ENCODE data around the gene TLX2. TPM values are rescaled to one million over a fixed set of nuclear protein-coding genes. Genes with fewer than 3 reads are reported as not detected.

The TLX2 gene
- total and polyA plus RNA-seq, 2 of the 13 experiments (the other 11 are each of a cell fraction or from before 2014, with no cell fraction given), result 0.05 to 0.20 TPM

DNA sequence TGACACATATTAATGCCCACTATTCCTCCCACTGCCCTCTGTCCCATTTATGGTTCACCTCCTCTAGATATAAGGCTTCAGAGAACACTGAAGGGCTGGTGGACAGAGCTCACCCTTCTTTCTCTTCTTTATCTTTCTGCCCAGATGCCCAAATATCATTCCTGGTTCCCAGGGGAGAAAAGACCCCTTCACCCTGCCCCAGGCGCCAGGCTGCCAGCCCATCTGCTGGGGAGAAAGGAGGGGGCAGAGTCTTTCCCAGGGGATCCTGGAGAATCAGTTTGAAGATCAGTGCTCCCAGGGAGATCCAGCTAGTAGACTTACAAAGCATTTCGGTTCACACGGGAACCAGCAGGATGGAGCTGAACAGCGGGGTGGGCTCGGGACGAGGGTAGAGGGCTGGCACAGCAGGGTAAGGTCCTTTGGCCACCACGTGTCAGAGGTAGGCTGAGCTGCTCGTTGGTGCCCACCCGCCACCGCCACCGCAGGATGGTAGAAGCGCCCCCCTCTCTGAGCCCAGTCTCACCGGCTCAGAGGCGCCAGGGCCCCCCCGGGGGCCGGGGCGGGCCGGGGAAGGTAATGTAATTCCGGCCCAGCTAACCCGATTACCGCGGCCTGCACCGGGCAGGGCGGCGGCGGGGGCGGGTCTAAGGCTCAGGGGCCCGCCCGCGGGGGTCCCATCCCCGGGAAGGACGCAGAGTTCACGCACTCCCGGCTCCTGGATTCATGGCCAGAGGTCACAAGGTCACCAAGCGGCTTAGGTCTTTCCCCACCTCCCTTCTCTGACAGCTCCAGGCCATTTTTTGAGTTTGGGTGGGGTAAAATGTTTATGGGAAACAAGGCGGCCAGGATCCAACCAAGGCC, 1.3 kb upstream of the TLX2 start (continued):
- TF ChIP-seq, protein P1, sequence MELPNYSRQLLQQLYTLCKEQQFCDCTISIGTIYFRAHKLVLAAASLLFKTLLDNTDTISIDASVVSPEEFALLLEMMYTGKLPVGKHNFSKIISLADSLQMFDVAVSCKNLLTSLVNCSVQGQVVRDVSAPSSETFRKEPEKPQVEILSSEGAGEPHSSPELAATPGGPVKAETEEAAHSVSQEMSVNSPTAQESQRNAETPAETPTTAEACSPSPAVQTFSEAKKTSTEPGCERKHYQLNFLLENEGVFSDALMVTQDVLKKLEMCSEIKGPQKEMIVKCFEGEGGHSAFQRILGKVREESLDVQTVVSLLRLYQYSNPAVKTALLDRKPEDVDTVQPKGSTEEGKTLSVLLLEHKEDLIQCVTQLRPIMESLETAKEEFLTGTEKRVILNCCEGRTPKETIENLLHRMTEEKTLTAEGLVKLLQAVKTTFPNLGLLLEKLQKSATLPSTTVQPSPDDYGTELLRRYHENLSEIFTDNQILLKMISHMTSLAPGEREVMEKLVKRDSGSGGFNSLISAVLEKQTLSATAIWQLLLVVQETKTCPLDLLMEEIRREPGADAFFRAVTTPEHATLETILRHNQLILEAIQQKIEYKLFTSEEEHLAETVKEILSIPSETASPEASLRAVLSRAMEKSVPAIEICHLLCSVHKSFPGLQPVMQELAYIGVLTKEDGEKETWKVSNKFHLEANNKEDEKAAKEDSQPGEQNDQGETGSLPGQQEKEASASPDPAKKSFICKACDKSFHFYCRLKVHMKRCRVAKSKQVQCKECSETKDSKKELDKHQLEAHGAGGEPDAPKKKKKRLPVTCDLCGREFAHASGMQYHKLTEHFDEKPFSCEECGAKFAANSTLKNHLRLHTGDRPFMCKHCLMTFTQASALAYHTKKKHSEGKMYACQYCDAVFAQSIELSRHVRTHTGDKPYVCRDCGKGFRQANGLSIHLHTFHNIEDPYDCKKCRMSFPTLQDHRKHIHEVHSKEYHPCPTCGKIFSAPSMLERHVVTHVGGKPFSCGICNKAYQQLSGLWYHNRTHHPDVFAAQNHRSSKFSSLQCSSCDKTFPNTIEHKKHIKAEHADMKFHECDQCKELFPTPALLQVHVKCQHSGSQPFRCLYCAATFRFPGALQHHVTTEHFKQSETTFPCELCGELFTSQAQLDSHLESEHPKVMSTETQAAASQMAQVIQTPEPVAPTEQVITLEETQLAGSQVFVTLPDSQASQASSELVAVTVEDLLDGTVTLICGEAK (IDR thresholded peaks at IDR 0.05), result no peak
- TF ChIP-seq, protein P1 (CRISPR knock-in tag; IDR thresholded peaks at IDR 0.05), result 0 out of 2 replicates have a peak, but pooled peaks have one; percentile 52
- no peak for TF ChIP-seq ZNF672 (CRISPR knock-in tag; IDR thresholded peaks at IDR 0.05)
- no peak for TF ChIP-seq SCMH1 (CRISPR knock-in tag; IDR thresholded peaks at IDR 0.05; ENCODE audit: borderline replicate concordance)
- no peak for TF ChIP-seq ZNF713 (CRISPR knock-in tag; IDR thresholded peaks at IDR 0.05)
- TF ChIP-seq, protein P2, sequence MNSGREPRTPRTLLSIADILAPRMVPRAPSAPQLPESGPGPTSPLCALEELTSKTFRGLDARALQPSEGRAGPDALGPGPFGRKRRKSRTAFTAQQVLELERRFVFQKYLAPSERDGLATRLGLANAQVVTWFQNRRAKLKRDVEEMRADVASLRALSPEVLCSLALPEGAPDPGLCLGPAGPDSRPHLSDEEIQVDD (CRISPR knock-in tag; IDR thresholded peaks at IDR 0.05; ENCODE audit: borderline replicate concordance), result no peak
- TF ChIP-seq, protein P3, sequence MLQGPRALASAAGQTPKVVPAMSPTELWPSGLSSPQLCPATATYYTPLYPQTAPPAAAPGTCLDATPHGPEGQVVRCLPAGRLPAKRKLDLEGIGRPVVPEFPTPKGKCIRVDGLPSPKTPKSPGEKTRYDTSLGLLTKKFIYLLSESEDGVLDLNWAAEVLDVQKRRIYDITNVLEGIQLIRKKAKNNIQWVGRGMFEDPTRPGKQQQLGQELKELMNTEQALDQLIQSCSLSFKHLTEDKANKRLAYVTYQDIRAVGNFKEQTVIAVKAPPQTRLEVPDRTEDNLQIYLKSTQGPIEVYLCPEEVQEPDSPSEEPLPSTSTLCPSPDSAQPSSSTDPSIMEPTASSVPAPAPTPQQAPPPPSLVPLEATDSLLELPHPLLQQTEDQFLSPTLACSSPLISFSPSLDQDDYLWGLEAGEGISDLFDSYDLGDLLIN (CRISPR knock-in tag; IDR thresholded peaks at IDR 0.05; ENCODE audit: borderline replicate concordance), result no peak
- TF ChIP-seq MIER3 (CRISPR knock-in tag; IDR thresholded peaks at IDR 0.05; ENCODE audit: borderline replicate concordance), result peak; percentile 21; the same call in 1 of the 2 replicates
- TF ChIP-seq CBX5 (CRISPR knock-in tag; IDR thresholded peaks at IDR 0.05; ENCODE audit: borderline replicate concordance), result no peak; the same call in 1 of the 2 replicates
- TF ChIP-seq, protein P4, sequence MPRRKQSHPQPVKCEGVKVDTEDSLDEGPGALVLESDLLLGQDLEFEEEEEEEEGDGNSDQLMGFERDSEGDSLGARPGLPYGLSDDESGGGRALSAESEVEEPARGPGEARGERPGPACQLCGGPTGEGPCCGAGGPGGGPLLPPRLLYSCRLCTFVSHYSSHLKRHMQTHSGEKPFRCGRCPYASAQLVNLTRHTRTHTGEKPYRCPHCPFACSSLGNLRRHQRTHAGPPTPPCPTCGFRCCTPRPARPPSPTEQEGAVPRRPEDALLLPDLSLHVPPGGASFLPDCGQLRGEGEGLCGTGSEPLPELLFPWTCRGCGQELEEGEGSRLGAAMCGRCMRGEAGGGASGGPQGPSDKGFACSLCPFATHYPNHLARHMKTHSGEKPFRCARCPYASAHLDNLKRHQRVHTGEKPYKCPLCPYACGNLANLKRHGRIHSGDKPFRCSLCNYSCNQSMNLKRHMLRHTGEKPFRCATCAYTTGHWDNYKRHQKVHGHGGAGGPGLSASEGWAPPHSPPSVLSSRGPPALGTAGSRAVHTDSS (CRISPR knock-in tag; conservative IDR thresholded peaks at IDR 0.05), result no peak
- no peak; the same call in 1 of the 2 replicates for TF ChIP-seq HES4 (CRISPR knock-in tag; IDR thresholded peaks at IDR 0.05; ENCODE audit: borderline replicate concordance)
- TF ChIP-seq, protein P5, sequence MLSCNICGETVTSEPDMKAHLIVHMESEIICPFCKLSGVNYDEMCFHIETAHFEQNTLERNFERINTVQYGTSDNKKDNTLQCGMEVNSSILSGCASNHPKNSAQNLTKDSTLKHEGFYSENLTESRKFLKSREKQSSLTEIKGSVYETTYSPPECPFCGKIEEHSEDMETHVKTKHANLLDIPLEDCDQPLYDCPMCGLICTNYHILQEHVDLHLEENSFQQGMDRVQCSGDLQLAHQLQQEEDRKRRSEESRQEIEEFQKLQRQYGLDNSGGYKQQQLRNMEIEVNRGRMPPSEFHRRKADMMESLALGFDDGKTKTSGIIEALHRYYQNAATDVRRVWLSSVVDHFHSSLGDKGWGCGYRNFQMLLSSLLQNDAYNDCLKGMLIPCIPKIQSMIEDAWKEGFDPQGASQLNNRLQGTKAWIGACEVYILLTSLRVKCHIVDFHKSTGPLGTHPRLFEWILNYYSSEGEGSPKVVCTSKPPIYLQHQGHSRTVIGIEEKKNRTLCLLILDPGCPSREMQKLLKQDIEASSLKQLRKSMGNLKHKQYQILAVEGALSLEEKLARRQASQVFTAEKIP (CRISPR knock-in tag; IDR thresholded peaks at IDR 0.05; ENCODE audit: borderline replicate concordance), result no peak
- TF ChIP-seq TP53 (CRISPR knock-in tag; conservative IDR thresholded peaks at IDR 0.05), result no peak
- no peak for TF ChIP-seq MAF1 (CRISPR knock-in tag; IDR thresholded peaks at IDR 0.05; ENCODE audit: borderline replicate concordance)

All from HepG2 (cell line).